GM15510 (cell line): ENCODE measurements around the gene FAM50B.

Experiments
- POLR2A ChIP-seq: IDR thresholded peaks from 3 replicates; pipeline ENCODE4 v1.6.1; 2011; ENCODE audit warnings: borderline replicate concordance; ENCODE audit not compliant: insufficient read length; ENCODE audit errors: extremely low read depth

Gene FAM50B

DNA sequence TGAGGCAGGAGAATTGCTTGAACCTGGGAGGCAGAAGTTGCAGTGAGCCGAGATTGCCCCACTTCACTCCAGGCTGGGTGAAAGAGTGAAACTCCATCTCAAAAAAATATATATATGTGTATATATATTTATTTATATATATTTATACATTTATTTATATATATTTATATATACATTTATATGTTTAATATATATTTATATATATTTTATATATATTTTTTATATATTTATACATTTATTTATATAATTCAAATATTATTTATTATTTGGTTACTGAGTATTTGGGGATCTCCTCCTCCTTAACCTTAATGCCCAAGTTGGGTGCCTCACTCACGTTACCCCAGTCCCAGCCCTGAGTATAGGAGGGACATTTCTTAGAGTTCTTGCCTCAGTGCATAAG lies 2.7 kb downstream of the FAM50B start:
- no peak for TF ChIP-seq POLR2A

DNA sequence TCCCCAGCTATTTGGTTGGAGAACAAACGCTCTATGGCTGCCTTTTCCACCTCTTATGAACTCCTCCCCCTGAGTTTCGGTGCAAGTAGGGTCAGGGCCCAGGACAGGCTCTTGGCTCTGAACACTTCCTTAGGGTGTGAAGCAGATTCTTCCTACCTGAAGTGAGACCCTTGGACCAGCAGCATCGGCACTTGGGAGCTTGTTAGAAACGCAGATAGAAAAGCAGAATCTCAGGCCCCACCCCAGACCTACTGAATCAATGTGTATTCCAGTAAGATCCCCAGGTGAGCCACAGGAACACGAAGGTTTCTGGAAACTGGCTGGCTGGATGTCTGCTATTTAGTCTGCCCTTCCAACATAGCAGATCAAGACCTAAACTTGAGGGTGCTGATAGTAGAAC lies 3.2 kb downstream of the FAM50B start:
- TF ChIP-seq POLR2A: no peak

DNA sequence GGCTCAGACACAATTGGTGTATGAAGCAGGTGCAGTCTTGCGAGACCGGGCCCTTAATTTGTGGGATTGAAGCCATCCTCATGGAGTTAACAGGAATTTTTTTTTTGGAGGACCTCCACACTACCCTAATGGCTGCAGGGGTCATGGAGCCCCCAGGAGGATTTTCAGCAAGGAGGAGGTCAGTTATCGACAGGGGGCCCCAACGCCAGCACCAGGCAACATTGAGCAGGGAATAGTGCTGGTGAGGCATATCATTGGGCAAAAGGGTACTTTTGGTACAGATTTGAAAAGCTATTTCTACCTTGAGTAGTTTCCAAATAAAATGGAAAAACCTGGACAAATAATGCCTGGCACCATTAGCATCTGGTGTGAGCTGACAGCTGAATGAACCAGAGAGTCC lies 6.7 kb downstream of the FAM50B start:
- TF ChIP-seq POLR2A: no peak

DNA sequence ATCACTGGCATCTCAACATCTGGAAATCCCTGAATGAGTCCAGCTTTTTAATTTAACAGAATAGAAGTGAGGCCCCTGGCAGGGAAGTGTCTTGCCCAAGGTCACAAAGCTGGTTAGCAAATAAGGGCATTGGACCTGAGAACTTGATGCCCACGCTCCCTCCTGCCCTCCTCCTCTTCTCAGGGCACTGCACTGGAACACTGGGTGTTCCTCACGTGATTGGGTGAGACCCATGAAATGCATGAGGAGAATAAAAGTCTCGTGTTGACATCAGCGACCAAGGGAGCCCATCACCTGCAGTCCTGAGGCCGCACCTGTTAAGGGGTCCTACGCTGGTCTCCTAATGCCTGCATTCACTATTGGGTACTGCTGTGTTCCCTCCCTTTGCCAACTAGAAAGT lies 7.4 kb downstream of the FAM50B start:
- no peak for TF ChIP-seq POLR2A

DNA sequence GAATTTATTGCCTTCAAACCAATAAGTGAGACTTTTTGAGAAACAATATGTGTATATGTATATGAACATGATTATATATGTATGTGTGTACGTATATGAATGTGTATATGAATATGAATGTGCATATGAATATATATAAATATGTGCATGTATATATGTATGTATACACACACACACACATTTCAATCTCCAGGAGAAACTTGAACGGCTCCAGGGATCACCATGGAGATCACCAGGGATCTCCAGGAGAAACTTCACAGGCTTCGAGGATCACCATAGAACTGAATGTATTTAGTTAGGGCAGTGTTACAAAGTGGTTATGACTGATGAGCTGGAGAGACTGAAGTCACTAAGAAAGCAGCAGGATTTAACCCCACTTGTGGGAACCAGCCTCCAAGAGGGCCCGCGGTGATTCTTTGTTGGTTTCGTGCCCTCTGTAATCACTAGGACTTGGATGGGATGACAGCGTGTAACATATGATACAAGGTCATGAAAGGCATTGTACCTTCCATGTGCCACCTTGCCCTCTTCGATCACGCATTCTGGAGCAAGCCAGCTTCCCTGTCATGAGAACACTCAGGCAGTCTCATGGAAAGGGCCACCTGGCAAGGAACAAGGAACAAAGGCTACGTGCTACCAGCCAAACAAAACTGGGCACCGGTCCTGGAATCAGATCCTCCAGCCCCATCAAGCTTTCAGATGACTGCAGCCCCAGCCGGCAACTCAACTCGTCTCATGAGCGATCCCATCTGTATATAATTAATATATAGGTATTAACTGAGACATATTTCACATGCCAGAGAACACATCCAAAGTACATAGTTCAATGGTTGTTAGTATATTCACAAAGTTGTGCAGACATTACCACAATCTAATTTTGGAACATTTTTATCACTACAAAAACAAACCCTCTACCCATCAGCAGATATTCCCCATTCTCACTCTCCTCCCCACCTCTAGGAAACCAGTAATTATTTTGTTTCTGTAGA lies 8.6 kb downstream of the FAM50B start:
- no peak for TF ChIP-seq POLR2A

DNA sequence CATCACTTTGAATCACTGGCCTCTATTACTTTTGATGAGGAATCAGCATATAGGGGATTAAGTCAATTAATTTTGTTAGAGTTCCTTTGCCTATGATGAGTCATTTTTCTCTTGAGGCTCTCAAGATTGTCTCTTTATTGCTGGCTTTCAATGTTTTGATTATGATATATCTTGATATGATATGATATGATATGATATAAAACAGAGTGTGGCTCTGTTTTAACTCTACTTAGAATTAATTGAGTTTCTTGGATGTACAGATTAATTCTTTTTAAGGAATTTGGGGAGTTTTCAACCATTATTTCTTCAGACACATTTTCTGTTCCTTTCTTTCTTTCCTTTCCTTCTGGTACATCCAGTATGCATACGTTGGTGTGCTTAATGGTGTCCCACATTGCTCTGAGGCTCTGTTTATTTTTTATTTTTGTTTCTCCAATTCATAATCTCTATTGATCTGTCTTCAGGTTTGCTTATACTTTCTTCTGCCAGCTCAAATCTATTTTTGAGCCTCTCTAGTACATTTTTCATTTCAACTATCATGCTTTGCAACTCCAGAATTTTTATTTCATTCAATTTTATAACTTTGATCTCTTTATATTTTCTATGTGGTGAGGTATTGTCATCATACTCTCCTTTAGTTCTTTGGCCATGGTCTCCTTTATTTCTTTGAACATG lies 10.8 kb downstream of the FAM50B start:
- TF ChIP-seq POLR2A: no peak

DNA sequence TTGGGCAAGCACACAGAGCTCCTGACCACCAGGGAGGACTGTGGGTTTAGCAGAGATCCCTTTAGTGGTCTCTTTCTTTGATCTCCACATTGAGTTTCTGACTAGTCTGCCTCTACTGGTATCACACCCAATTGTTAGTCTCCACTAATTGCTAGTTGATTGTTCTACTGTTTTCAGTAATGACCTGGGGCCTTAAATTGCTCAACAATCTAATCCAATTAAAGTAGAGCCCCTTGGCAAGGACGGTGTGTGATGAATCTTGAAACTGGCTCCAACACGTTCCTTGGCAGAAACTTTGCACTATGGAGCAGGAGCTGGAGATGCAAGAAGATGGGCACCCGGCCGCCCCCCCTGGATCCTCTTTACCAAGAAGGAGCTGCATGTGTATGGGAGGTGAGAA lies 12.3 kb downstream of the FAM50B start:
- no peak for TF ChIP-seq POLR2A

DNA sequence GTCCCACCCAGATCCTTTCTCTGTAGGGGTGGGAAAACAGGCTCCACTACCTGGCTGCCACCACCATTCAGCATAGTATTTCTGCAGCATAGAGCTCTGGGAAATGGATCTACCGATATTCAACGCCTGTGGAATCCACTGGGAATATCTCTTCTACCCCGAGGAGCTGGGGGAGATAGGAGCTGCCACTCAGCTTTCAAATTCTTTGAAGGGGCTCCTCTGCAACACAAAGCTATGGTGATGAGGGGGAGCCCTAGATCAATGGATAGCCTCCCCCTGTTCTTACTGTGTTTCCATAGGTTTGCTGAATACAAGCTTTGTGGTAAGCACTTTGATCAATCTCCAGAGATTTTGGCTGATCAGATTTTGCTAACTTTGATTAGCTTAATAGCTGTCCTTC lies 12.9 kb downstream of the FAM50B start:
- TF ChIP-seq POLR2A: no peak

DNA sequence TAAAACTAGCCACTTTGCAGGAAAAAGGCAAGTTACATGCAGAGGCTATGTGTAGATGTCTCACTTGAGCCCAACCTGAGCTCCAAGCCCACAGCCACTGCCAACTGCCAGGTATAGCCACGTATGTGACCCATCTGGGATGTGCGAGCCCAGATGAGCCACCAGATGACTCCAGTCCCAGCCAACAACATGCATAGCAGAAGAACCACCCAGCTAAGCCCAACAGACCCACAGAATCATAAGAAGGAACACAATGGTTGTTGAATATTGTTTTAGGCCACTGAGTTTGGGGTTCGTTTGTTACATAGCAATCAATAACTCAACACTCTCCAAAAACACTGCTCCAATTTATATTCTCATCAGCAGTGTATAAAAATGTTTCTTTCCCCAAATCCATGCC lies 16.3 kb downstream of the FAM50B start:
- no peak for TF ChIP-seq POLR2A

DNA sequence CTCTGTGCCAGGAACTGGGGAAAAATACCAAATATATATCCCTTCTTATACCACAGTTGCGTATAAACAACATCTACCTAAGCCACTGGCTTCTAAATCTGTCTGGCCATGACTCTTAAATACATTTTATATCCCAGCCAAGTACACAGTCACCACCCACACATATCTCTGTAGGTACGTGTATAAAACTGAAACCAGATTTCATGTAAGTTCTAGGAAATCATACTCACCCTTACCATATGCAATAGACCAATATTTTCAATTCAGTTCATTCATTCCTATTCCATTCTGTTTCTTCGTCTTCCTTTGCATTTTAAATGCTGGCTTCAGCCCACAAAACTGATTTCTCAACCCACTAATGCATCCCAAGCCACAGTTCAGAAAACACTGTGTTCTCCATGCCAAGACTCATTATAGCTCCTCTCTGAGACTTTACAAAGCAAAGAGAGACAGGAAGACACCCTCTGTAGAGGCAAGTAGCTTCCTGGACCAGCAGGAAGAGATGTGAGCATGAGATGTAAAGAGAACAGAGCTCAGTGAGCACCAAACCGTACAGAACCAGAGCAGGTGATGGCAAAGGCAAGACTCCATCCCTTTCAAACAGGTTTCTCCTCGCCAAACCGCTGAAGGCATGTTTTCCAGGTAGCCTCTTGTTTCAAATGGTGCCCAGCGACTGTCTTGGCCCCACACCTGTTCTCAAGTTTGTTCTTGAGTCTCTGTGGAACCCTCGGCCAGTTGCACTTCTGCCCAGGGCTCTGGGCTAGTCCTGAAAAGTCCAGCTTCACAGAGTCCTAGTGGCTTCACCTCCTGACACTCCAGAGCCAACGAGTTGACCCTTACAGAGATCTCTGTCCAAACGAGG lies 18.7 kb downstream of the FAM50B start:
- TF ChIP-seq POLR2A: no peak

DNA sequence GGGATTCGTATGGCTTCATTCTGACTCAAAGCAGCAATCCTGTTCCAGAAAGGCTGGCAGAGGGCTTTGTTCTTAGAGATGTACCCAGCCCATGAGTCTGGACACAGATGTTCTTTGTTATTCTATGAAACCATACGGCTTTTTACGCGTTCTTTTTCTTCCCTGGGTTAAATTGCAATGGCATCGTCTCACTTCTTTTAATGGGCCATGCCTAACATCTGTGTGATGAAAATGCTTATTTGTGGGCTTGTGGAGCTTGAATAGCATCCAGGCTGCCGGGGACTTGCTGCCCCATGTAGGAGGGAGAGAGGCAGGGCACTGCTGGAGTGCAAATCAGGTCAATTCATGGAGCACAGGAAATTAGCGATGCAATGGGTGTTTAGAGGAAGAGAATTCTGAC lies 19.4 kb downstream of the FAM50B start:
- no peak for TF ChIP-seq POLR2A

DNA sequence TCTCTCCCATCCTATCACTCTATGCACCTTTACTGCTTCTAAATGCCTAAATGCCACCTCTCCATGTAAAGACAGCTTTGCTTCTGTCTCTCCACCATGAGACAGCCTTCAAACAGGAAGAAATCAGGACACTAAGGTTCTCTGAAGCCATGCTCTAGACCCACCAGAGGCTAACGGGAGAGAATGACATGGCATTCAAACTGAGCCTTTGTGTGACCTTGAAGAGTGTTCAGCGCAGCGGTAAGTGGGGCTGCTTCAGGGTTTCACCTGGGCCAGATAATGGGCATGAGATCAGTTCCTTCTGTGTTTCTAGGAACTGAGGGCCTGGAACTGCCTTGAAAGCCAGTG lies 20.1 kb downstream of the FAM50B start:
- no peak for TF ChIP-seq POLR2A

DNA sequence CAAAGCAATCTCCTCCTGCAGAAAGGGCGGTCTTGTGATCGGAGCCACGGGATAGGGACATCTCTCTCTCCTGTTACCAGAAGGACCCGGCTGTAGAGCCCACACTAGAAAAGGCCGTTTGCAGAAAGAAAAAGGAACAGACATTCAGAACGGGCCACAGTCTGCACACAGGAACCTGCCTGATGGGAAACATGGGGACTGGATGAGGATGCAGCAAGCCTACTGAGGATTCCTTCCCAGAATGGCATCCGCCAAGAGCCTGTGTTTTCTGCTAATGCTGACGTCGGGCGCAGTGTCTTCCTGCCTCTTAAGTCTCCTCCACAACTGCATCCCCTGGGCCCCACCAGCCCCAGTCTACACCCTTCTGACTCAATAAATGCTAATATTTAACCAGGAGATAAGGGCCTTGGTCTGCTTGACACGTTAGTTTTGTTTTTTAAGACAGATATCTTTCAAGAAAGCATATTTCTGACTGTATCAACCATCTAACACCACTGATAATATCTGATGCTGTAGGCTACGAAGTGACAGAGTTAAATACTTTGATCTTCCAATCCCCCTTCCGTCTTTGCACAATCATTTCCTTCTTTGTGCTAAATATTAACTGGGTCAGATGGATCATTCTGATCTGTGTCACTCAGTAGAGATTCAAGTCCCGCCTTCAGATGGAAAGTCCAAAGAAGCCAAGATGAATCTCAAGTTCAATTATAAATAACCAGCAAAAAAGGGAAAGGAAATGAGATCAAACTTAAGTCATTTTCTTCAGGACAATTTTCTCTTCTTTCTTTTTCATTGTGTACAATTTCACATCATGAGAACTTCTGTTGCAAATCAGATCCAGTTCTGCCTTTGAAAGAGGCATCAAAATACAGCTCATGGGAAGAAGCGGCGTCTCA lies 20.7 kb downstream of the FAM50B start:
- TF ChIP-seq POLR2A: no peak

DNA sequence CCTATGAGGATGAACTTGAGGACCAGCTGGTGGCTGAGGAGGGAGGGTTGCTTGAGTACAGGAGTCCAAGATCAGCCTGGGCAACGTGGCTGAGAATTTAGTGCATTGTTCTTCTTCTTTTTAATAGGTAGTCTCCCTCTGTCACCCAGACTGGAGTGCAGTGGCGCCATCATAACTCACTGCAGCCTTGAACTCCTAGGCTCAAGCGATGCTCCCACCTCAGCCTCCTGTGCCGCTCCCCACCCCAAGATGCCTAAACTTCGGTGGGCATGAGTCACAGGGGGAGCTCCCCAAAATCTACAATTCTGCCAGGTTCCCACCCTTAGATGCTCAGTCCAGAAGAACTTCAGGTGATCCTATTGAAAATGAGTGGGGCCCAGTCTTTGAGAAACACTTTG lies 21.4 kb downstream of the FAM50B start:
- no peak for TF ChIP-seq POLR2A

DNA sequence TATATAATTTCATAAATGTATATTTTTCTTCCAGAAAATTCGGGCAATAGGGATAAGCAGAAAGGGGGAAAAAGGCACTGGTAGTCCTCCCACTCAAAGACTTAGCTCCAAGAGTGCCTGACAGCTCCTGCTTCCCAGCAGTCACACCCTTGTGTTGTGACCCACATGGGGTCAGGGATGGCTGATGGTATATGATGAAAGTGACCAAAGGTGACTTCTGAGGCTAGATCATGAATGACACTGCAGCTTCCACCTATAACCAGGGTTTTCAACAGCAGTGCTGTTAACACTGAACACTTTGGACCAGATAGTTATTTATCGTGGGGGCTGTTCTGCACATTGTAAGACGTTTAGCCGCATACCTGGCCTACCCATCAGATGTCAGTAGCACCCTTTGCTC lies 22.3 kb downstream of the FAM50B start:
- TF ChIP-seq POLR2A: no peak

DNA sequence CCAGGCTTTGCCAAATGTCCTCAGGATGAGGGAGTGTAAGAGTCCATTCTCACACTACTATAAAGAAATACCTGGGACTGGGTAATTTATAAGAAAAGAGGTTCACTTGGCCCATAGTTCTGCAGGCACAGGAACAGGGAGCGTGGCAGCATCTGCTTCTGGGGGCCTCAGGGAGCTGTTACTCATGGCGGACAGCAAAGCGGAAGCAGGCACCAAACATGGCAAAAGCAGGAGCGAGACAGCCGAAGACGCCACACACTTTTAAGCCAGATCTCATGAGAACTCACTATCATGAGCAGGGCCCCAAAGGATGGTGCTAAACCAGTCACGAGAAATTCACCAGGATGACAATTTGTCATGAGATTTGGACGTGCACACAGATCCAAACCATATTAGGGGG lies 22.8 kb downstream of the FAM50B start:
- no peak for TF ChIP-seq POLR2A
